DND-41 (cell line): ENCODE data around the gene SAMD8.

Experiments
- ATAC-seq: fragments of 200-7000 bp; cut with Tn5 transposase; 3 replicates; pipeline ENCODE4 v1.9.1; 2021; ENCODE audit warnings: low read depth; ENCODE audit not compliant: insufficient read depth
- DNase-seq: peaks from one replicate; pipeline ENCODE4 v3.0.0-alpha.2; 2020
- H2AFZ ChIP-seq: 2 replicates; pipeline ENCODE4 v1.6.0; 2012; ENCODE audit warnings: low read depth, low read length
- H3K27ac ChIP-seq: 2 replicates; pipeline ENCODE4 v1.5.1; 2012; ENCODE audit warnings: low read length, inconsistent platforms
- H3K27me3 ChIP-seq: fragments of 200-600 bp; sonication (generic); 2 replicates; pipeline ENCODE4 v1.6.0; 2012; ENCODE audit warnings: low read length, mild to moderate bottlenecking, inconsistent platforms; ENCODE audit not compliant: insufficient read depth, poor library complexity
- H3K36me3 ChIP-seq: 2 replicates; pipeline ENCODE4 v1.5.1; 2012; ENCODE audit warnings: low read length, inconsistent platforms; ENCODE audit not compliant: insufficient read depth
- H3K4me1 ChIP-seq: 2 replicates; pipeline ENCODE4 v1.5.1; 2012; ENCODE audit warnings: mild to moderate bottlenecking, low read length; ENCODE audit not compliant: insufficient read depth
- H3K4me2 ChIP-seq: 2 replicates; pipeline ENCODE4 v1.6.0; 2012; ENCODE audit warnings: mild to moderate bottlenecking, moderate library complexity, low read length, inconsistent platforms; ENCODE audit not compliant: insufficient read depth
- H3K4me3 ChIP-seq, 2 experiments: fragments of 200-600 bp in 1 of 2; shearing (Covaris generic) in 1 of 2; 2 replicates each; pipeline ENCODE4 v1.5.1; 2012 to 2016; ENCODE audit warnings: inconsistent platforms in 2 of 2, low read length in 2 of 2, mild to moderate bottlenecking in 2 of 2, low read depth in 1 of 2, moderate library complexity in 1 of 2
- H3K79me2 ChIP-seq: 2 replicates; pipeline ENCODE4 v1.6.0; 2012; ENCODE audit warnings: low read length, inconsistent platforms; ENCODE audit not compliant: insufficient read depth
- H3K9ac ChIP-seq: 2 replicates; pipeline ENCODE4 v1.6.0; 2012; ENCODE audit warnings: low read depth, mild to moderate bottlenecking, inconsistent platforms, low read length, moderate library complexity
- H3K9me3 ChIP-seq: 2 replicates; pipeline ENCODE4 v1.5.1; 2012; ENCODE audit warnings: low read length, moderate library complexity, mild to moderate bottlenecking, inconsistent platforms; ENCODE audit not compliant: insufficient read depth, severe bottlenecking
- H4K20me1 ChIP-seq: 2 replicates; pipeline ENCODE4 v1.6.0; 2012; ENCODE audit warnings: low read length; ENCODE audit not compliant: insufficient read depth
- EZH2 ChIP-seq: IDR thresholded peaks from 3 replicates; pipeline ENCODE4 v1.6.1; 2012; ENCODE audit warnings: borderline replicate concordance, low read depth, mild to moderate bottlenecking, moderate library complexity, low read length, inconsistent platforms; ENCODE audit not compliant: severe bottlenecking
- TF ChIP-seq, protein P1 (sequence below): IDR thresholded peaks from 2 replicates; pipeline ENCODE4 v1.5.1; 2012; ENCODE audit warnings: borderline replicate concordance, low read length, moderate library complexity, mild to moderate bottlenecking; ENCODE audit not compliant: poor library complexity, severe bottlenecking; ENCODE audit errors: extremely low read depth

Gene SAMD8

GRCh38 chr10:75063461-75064230 is 47.8 kb upstream of the SAMD8 start:
- TF ChIP-seq EZH2: no peak
- Histone ChIP-seq H3K4me3 (no peak overlapping the region), H3K4me2 (no peak overlapping the region), H3K4me1 (no peaks in the 10 kb centered on the region), H3K9me3 (no peaks in the 10 kb centered on the region), H3K27ac (no peak overlapping the region), H4K20me1 (no peaks in the 10 kb centered on the region), H3K36me3 (no peaks in the 10 kb centered on the region), H2AFZ (no peak overlapping the region), H3K79me2 (no peaks in the 10 kb centered on the region), H3K27me3 (no peaks in the 10 kb centered on the region), H3K9ac (no peak overlapping the region)
- no peak for DNase-seq
- no peak for ATAC-seq

- Histone ChIP-seq H3K4me3 (no peak overlapping the region), H3K79me2 (no peaks in the 10 kb centered on the region), H3K4me2 (no peak overlapping the region), H3K9me3 (no peaks in the 10 kb centered on the region), H3K36me3 (no peaks in the 10 kb centered on the region), H3K27ac (no peak overlapping the region), H3K27me3 (no peaks in the 10 kb centered on the region), H2AFZ (no peak overlapping the region), H3K9ac (no peak overlapping the region), H3K4me1 (no peaks in the 10 kb centered on the region), H4K20me1 (no peaks in the 10 kb centered on the region)
- TF ChIP-seq, protein P1, sequence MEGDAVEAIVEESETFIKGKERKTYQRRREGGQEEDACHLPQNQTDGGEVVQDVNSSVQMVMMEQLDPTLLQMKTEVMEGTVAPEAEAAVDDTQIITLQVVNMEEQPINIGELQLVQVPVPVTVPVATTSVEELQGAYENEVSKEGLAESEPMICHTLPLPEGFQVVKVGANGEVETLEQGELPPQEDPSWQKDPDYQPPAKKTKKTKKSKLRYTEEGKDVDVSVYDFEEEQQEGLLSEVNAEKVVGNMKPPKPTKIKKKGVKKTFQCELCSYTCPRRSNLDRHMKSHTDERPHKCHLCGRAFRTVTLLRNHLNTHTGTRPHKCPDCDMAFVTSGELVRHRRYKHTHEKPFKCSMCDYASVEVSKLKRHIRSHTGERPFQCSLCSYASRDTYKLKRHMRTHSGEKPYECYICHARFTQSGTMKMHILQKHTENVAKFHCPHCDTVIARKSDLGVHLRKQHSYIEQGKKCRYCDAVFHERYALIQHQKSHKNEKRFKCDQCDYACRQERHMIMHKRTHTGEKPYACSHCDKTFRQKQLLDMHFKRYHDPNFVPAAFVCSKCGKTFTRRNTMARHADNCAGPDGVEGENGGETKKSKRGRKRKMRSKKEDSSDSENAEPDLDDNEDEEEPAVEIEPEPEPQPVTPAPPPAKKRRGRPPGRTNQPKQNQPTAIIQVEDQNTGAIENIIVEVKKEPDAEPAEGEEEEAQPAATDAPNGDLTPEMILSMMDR: no peak
- TF ChIP-seq EZH2: no peak
- ATAC-seq (no peak), DNase-seq (no peak)
Observed at GRCh38 chr10:75065076-75065475, 46.4 kb upstream of the SAMD8 start.

DNA sequence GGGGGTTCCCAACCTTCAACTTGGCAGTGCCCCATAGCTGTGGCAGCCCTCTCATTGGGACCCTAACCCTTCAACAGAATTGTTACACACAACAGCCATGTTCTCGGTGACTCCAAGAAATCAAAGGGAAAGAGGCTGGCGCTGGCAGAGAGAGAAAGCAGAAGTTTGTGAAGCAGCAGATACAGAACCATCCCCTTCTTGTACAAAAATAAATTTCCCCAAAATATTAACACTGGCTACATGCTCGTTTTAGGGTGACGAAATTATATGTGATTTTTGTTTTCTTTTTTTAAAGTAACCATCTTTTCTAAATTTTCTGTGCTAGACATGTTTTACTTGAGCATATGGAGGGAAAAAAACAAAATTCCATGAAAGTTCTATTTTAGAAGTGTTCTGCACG is 45.2 kb upstream of the SAMD8 start:
- Histone ChIP-seq H3K27ac (no peak overlapping the region), H3K36me3 (no peaks in the 10 kb centered on the region), H3K9ac (no peak overlapping the region), H3K4me2 (no peak overlapping the region), H3K9me3 (no peaks in the 10 kb centered on the region), H3K79me2 (no peaks in the 10 kb centered on the region), H3K27me3 (no peaks in the 10 kb centered on the region), H2AFZ (no peak overlapping the region), H4K20me1 (no peaks in the 10 kb centered on the region), H3K4me3 (no peak overlapping the region), H3K4me1 (no peaks in the 10 kb centered on the region)
- ATAC-seq (no peak), DNase-seq (no peak)
- TF ChIP-seq, protein P1: no peak
- no peak for TF ChIP-seq EZH2

DNA sequence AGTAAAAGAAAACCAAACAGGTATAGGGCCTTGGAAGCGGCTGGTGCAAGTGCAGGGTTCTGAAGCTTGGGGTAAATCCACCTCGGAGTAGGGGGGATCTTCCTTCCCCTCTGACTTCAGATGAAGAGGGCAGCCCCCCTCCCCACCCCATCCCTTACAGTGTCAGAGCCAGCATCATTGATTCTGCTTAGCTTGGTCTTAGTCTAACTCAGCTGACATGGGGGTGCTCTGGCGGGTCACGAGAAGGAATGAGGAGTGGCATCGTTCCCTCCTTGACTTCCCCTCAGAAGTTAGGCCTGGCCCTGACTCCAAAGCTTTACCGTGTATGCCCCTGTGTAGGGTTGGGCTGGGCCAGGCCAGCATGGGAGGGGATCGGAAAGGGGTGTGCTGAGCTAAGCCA is 44.2 kb upstream of the SAMD8 start:
- H3K36me3 ChIP-seq: no peaks in the 10 kb centered on the region
- TF ChIP-seq EZH2: no peak
- TF ChIP-seq, protein P1: no peak
- H3K4me2 ChIP-seq: no peak overlapping the region
- H2AFZ ChIP-seq: no peak overlapping the region
- H3K27me3 ChIP-seq: no peaks in the 10 kb centered on the region
- no peak overlapping the region for H3K9ac ChIP-seq
- no peaks in the 10 kb centered on the region for H3K79me2 ChIP-seq
- H3K27ac ChIP-seq: no peak overlapping the region
- DNase-seq (no peak), ATAC-seq (no peak)
- no peaks in the 10 kb centered on the region for H4K20me1 ChIP-seq
- no peaks in the 10 kb centered on the region for H3K9me3 ChIP-seq
- H3K4me3 ChIP-seq: no peak overlapping the region
- H3K4me1 ChIP-seq: no peaks in the 10 kb centered on the region
